Lower leg skin (tissue), 3 donors: ENCODE data around the gene CPT1A.

Experiments used
- CTCF ChIP-seq, 3 donors: fragments of 450-650 bp; IDR thresholded peaks; one replicate each; pipeline ENCODE4 v1.5.1; 2016; ENCODE audit warnings: antibody characterized with exemption in 3 of 3, mild to moderate bottlenecking in 3 of 3, moderate library complexity in 2 of 3
- POLR2A ChIP-seq, 2 donors: fragments of 450-650 bp; IDR thresholded peaks; one replicate each; pipeline ENCODE4 v1.6.1; 2016 to 2017; ENCODE audit warnings: antibody characterized with exemption in 2 of 2, mild to moderate bottlenecking in 1 of 2, moderate library complexity in 1 of 2

GRCh38 chr11:68881320-68881719 is 39.6 kb upstream of the CPT1A start:
- TF ChIP-seq CTCF (IDR thresholded peaks at IDR 0.05) (no peak), POLR2A (IDR thresholded peaks at IDR 0.05) (no peak)
